IMR-90 (cell line): ENCODE measurements around the gene SCYGR1. TPM values are rescaled to one million over a fixed set of nuclear protein-coding genes. Genes with fewer than 3 reads are reported as not detected.

Experiments used
- ATAC-seq: fragments of 200-7000 bp; cut with Tn5 transposase; 2 replicates; pipeline ENCODE4 v1.9.1; 2020; ENCODE audit warnings: low read depth, mild to moderate bottlenecking, moderate library complexity
- BruUV-seq: library from RNA; stranded (reverse); fragments of 400-500 nt; replicated peaks from 2 replicates; lab custom pipeline; 2021; lab: Mats Ljungman, UMichigan
- CTCF ChIA-PET: fragments of 300-600 bp; formaldehyde crosslinking; extraction: SDS; loops from one replicate; lab custom pipeline; 2021; ENCODE audit warnings: antibody characterized with exemption; lab: Yijun Ruan, JAX
- POLR2A ChIA-PET: fragments of 300-600 bp; sonication (Branson Sonifier 250); formaldehyde crosslinking; loops from one replicate; lab custom pipeline; 2022; ENCODE audit warnings: antibody characterized with exemption; ENCODE audit not compliant: unreplicated experiment; lab: Charles Lee
- DNase-seq: peaks from one replicate; pipeline ENCODE4 v3.0.0; 2013
- H2AFZ ChIP-seq: replicated peaks from 2 replicates; pipeline ENCODE3; 2013; ENCODE audit warnings: low read length, mild to moderate bottlenecking; ENCODE audit not compliant: poor library complexity
- H2AK5ac ChIP-seq: 2 replicates; pipeline ENCODE4 v1.6.1; 2013; ENCODE audit warnings: low read depth, low read length, inconsistent platforms
- H2AK9ac ChIP-seq: replicated peaks from 2 replicates; pipeline ENCODE3; 2013; ENCODE audit warnings: mild to moderate bottlenecking, low read depth, low read length, moderate library complexity; ENCODE audit not compliant: poor library complexity
- H2BK120ac ChIP-seq: 2 replicates; pipeline ENCODE4 v1.6.1; 2013; ENCODE audit warnings: low read depth, low read length, inconsistent platforms
- H2BK15ac ChIP-seq: 3 replicates; pipeline ENCODE4 v1.6.1; 2013; ENCODE audit warnings: low read depth, low read length, inconsistent platforms
- H2BK20ac ChIP-seq: 2 replicates; pipeline ENCODE4 v1.6.1; 2013; ENCODE audit warnings: low read depth, mild to moderate bottlenecking, inconsistent platforms, low read length, moderate library complexity
- H2BK5ac ChIP-seq: 2 replicates; pipeline ENCODE4 v1.6.1; 2013; ENCODE audit warnings: mild to moderate bottlenecking, low read depth, low read length, inconsistent platforms; ENCODE audit not compliant: poor library complexity, severe bottlenecking
- H3K14ac ChIP-seq: replicated peaks from 2 replicates; pipeline ENCODE4 v1.6.1; 2013; ENCODE audit warnings: low read depth, low read length, inconsistent platforms
- H3K18ac ChIP-seq: 2 replicates; pipeline ENCODE4 v1.6.1; 2013; ENCODE audit warnings: low read depth, low read length, control low read depth
- H3K23ac ChIP-seq: 2 replicates; pipeline ENCODE4 v1.6.1; 2013; ENCODE audit warnings: low read depth, low read length, inconsistent platforms
- H3K27ac ChIP-seq: 2 replicates; pipeline ENCODE4 v1.5.1; 2013; ENCODE audit warnings: mild to moderate bottlenecking, control low read depth, low read length; ENCODE audit not compliant: insufficient read depth
- H3K27me3 ChIP-seq: 2 replicates; pipeline ENCODE4 v1.6.1; 2013; ENCODE audit warnings: low read length; ENCODE audit not compliant: control insufficient read depth, insufficient read depth
- H3K36me3 ChIP-seq: 2 replicates; pipeline ENCODE4 v1.6.1; 2013; ENCODE audit warnings: low read length, mixed read lengths; ENCODE audit not compliant: control insufficient read depth, insufficient read depth
- H3K4ac ChIP-seq: 2 replicates; pipeline ENCODE4 v1.6.1; 2013; ENCODE audit warnings: low read depth, low read length, inconsistent platforms
- H3K4me1 ChIP-seq: 2 replicates; pipeline ENCODE4 v1.6.1; 2013; ENCODE audit warnings: low read length, mixed read lengths; ENCODE audit not compliant: control insufficient read depth, insufficient read depth
- H3K4me2 ChIP-seq: 2 replicates; pipeline ENCODE4 v1.6.1; 2013; ENCODE audit warnings: low read depth, mild to moderate bottlenecking, control low read depth, low read length, moderate library complexity
- H3K4me3 ChIP-seq: 2 replicates; pipeline ENCODE4 v1.5.1; 2013; ENCODE audit warnings: low read depth, mild to moderate bottlenecking, control low read depth, low read length, moderate library complexity; ENCODE audit not compliant: insufficient read depth
- H3K56ac ChIP-seq: 2 replicates; pipeline ENCODE4 v1.6.1; 2013; ENCODE audit warnings: low read length, inconsistent platforms; ENCODE audit not compliant: insufficient read depth; ENCODE audit errors: extremely low read depth
- H3K79me1 ChIP-seq, 2 experiments: 2 replicates each; pipeline ENCODE4 v1.6.1; 2013; ENCODE audit warnings: low read length in 2 of 2, inconsistent platforms in 1 of 2, low read depth in 1 of 2
- H3K9ac ChIP-seq: 2 replicates; pipeline ENCODE4 v1.6.1; 2013; ENCODE audit warnings: low read depth, low read length, control low read depth
- H3K9me1 ChIP-seq: 2 replicates; pipeline ENCODE4 v1.6.1; 2013; ENCODE audit warnings: low read length, inconsistent platforms; ENCODE audit not compliant: insufficient read depth
- H3K9me3 ChIP-seq: 2 replicates; pipeline ENCODE4 v1.6.1; 2013; ENCODE audit warnings: low read length; ENCODE audit not compliant: control insufficient read depth, insufficient read depth
- H4K20me1 ChIP-seq: 2 replicates; pipeline ENCODE4 v1.6.1; 2013; ENCODE audit warnings: low read length, inconsistent platforms; ENCODE audit not compliant: insufficient read depth
- H4K5ac ChIP-seq: 2 replicates; pipeline ENCODE4 v1.6.1; 2013; ENCODE audit warnings: mild to moderate bottlenecking, low read depth, low read length, control low read depth
- H4K8ac ChIP-seq, 2 experiments: 2 replicates each; pipeline ENCODE4 v1.6.1; 2013; ENCODE audit warnings: low read depth in 2 of 2, low read length in 2 of 2, control low read depth in 1 of 2, inconsistent platforms in 1 of 2
- H4K91ac ChIP-seq: 2 replicates; pipeline ENCODE4 v1.6.1; 2013; ENCODE audit warnings: low read depth, low read length, inconsistent platforms; ENCODE audit not compliant: insufficient read depth
- BHLHE40 ChIP-seq: fragments of 150-350 bp; IDR thresholded peaks from 2 replicates; pipeline ENCODE4 v1.6.1; 2016; ENCODE audit warnings: mild to moderate bottlenecking, low read depth, low read length
- CHD1 ChIP-seq: IDR thresholded peaks from 2 replicates; pipeline ENCODE4 v1.6.1; 2012; ENCODE audit warnings: low read depth, low read length, improper control_type of control experiment
- ELK1 ChIP-seq: fragments of 150-350 bp; IDR thresholded peaks from 2 replicates; pipeline ENCODE4 v1.6.1; 2016; ENCODE audit warnings: low read depth, mild to moderate bottlenecking, low read length, moderate library complexity, borderline replicate concordance
- FOS ChIP-seq: fragments of 150-350 bp; IDR thresholded peaks from 2 replicates; pipeline ENCODE4 v1.6.1; 2016; ENCODE audit warnings: low read depth, low read length
- MAFK ChIP-seq: IDR thresholded peaks from 2 replicates; pipeline ENCODE4 v1.6.1; 2012; ENCODE audit warnings: low read depth, low read length, improper control_type of control experiment
- MAZ ChIP-seq: IDR thresholded peaks from 2 replicates; pipeline ENCODE4 v1.6.1; 2012; ENCODE audit warnings: low read depth, mild to moderate bottlenecking, low read length, improper control_type of control experiment, moderate library complexity, borderline replicate concordance
- MXI1 ChIP-seq: IDR thresholded peaks from 2 replicates; pipeline ENCODE4 v1.6.1; 2012; ENCODE audit warnings: low read depth, mild to moderate bottlenecking, low read length, moderate library complexity, borderline replicate concordance
- NFE2L2 ChIP-seq: fragments of 150-350 bp; IDR thresholded peaks from 2 replicates; pipeline ENCODE4 v1.6.1; 2016; ENCODE audit warnings: low read depth, mild to moderate bottlenecking, low read length
- POLR2A ChIP-seq: IDR thresholded peaks from 2 replicates; pipeline ENCODE4 v1.6.1; 2012; ENCODE audit warnings: mild to moderate bottlenecking, low read depth, low read length
- RAD21 ChIP-seq: IDR thresholded peaks from 2 replicates; pipeline ENCODE4 v1.6.1; 2012; ENCODE audit warnings: low read length, improper control_type of control experiment
- RCOR1 ChIP-seq: IDR thresholded peaks from 2 replicates; pipeline ENCODE4 v1.6.1; 2012; ENCODE audit warnings: mild to moderate bottlenecking, low read length, improper control_type of control experiment; ENCODE audit not compliant: insufficient replicate concordance
- RFX5 ChIP-seq: IDR thresholded peaks from 2 replicates; pipeline ENCODE4 v1.8.0; 2012; ENCODE audit warnings: low read depth, mild to moderate bottlenecking, low read length, moderate library complexity
- SMC3 ChIP-seq: fragments of 150-350 bp; IDR thresholded peaks from 2 replicates; pipeline ENCODE4 v1.6.1; 2016; ENCODE audit warnings: low read depth, mild to moderate bottlenecking, antibody characterized with exemption, low read length, moderate library complexity
- USF2 ChIP-seq: fragments of 150-350 bp; IDR thresholded peaks from 2 replicates; pipeline ENCODE4 v1.6.1; 2017; ENCODE audit warnings: mild to moderate bottlenecking, antibody characterized with exemption, low read length, low read depth
- WGBS, 2 experiments: methylation state at CpG; one replicate each; pipeline versions ENCODE4 v1.1.5 to v1.1.7; 2013; ENCODE audit warnings: missing lambda C conversion rate in 2 of 2; ENCODE audit not compliant: insufficient read length in 1 of 2; ENCODE audit errors: extremely low coverage in 2 of 2; 5-methylcytosine and 5-hydroxymethylcytosine counted together
- dilution Hi-C: fragments of 300-500 bp; cut with HindIII; formaldehyde crosslinking; loops from one replicate; pipeline ENCODE4 v1.14.3; 2018; ENCODE audit warnings: low sequenced_read_pairs; ENCODE audit not compliant: unreplicated experiment
- in situ Hi-C: fragments of 300-500 bp; cut with MboI; formaldehyde crosslinking; loops from 3 replicates; pipeline ENCODE4 v1.14.3; 2019; ENCODE audit warnings: low sequenced_read_pairs, inconsistent platforms, mixed read lengths
- intact Hi-C: fragments of 100-400 bp; cut with micrococcal nuclease; formaldehyde crosslinking; loops from 2 replicates; pipeline ENCODE4 v1.10.0; 2022
- polyA plus RNA-seq, 3 experiments: library from polyadenylated mRNA; depleted of rRNA; stranded (reverse); fragments of >200 nt; gene quantifications; 2 replicates each; pipeline ENCODE4 v1.2.3, GENCODE V29; 2012; ENCODE audit warnings: low replicate concordance in 1 of 3
- total RNA-seq: library from RNA; depleted of rRNA; stranded (reverse); fragments of >200 nt; gene quantifications from 2 replicates; pipeline ENCODE4 v1.2.3, GENCODE V29; 2012
- TF ChIP-seq, protein P1 (sequence below): conservative IDR thresholded peaks from 2 replicates; pipeline ENCODE4 v1.5.1; 2012; ENCODE audit warnings: mild to moderate bottlenecking, low read depth, low read length, improper control_type of control experiment

The SCYGR1 gene
- total and polyA plus RNA-seq, 2 of the 4 experiments (the other 2 are of a cell fraction): not detected

DNA sequence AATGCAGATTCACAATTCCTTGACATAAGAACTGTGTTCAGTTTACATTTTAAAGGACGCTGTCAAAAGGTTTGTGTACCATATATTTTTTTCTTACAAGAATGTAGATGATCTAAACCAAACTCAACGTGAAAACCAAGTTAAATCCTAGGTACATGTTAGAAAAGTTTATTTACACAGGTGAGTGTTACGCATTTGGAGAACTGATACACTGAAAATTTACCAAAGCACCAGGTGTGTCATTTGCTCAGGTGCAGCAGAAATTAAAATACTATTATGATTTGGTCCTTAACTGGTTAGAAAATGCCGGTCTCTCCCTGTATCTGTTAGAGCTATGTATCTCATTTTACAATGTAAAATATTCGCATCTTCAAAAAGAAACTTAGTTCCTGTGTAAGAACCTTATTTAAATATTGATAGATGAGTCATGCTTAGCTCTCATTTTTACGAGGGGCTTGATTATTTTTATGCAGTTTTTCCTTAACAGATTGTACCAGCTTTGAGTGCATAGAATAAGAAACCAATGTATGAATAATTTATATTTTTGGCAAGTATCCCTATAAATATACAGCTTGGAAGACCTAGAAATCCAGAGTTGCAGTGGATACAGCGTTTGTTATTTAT is 37.6 kb downstream of the SCYGR1 start:
- no peak overlapping the region for H3K14ac ChIP-seq
- in situ Hi-C loops: no loop called here
- H2AFZ ChIP-seq: no peak overlapping the region
- H2BK5ac ChIP-seq: no peak overlapping the region
- H3K9me1 ChIP-seq: no peaks in the 10 kb centered on the region
- H3K27ac ChIP-seq: no peak overlapping the region
- no peak overlapping the region for H3K23ac ChIP-seq
- no peak overlapping the region for H3K9ac ChIP-seq
- no peak overlapping the region for H3K4ac ChIP-seq
- H3K4me2 ChIP-seq: no peak overlapping the region
- H2BK15ac ChIP-seq: no peak overlapping the region
- H3K18ac ChIP-seq: no peak overlapping the region
- WGBS, 2 experiments: no CpG with 5 or more reads among the region's 7 CpGs
- H2BK20ac ChIP-seq: no peak overlapping the region
- no peak overlapping the region for H4K91ac ChIP-seq
- no peak overlapping the region for H4K8ac ChIP-seq
- dilution Hi-C loops: no loop called here
- H3K27me3 ChIP-seq: no peaks in the 10 kb centered on the region
- H3K56ac ChIP-seq: no peak overlapping the region
- intact Hi-C loops: no loop called here
- POLR2A ChIA-PET: interaction anchor here (0.7 kb wide), 1 partner anchor 17 kb away, joined by 3 read pairs; no protein-coding TSS in a partner anchor
- BruUV-seq: no TSS peak
- peaks cover 6% of the 10 kb centered on the region for H3K4me1 ChIP-seq
- DNase-seq (no peak), ATAC-seq (no peak)
- no peak overlapping the region for H2AK5ac ChIP-seq
- H2AK9ac ChIP-seq: no peak overlapping the region
- H3K4me3 ChIP-seq: no peak overlapping the region
- CTCF ChIA-PET: interaction anchor here (1.6 kb wide), 1 partner anchor 38 kb away, joined by 4 read pairs; the partner anchor contains the start of gene SCYGR1
- H2BK120ac ChIP-seq: no peak overlapping the region
- H4K20me1 ChIP-seq: no peaks in the 10 kb centered on the region
- no peak overlapping the region for H4K5ac ChIP-seq
- H3K79me1 ChIP-seq: peaks cover 0 to 5% of the 10 kb centered on the region in 2 experiments; a peak in 2 of 4 replicates
- H3K9me3 ChIP-seq: no peaks in the 10 kb centered on the region
- peaks cover 14% of the 10 kb centered on the region for H3K36me3 ChIP-seq
- no peak for TF ChIP-seq BHLHE40
- TF ChIP-seq SMC3: no peak
- TF ChIP-seq, protein P1, sequence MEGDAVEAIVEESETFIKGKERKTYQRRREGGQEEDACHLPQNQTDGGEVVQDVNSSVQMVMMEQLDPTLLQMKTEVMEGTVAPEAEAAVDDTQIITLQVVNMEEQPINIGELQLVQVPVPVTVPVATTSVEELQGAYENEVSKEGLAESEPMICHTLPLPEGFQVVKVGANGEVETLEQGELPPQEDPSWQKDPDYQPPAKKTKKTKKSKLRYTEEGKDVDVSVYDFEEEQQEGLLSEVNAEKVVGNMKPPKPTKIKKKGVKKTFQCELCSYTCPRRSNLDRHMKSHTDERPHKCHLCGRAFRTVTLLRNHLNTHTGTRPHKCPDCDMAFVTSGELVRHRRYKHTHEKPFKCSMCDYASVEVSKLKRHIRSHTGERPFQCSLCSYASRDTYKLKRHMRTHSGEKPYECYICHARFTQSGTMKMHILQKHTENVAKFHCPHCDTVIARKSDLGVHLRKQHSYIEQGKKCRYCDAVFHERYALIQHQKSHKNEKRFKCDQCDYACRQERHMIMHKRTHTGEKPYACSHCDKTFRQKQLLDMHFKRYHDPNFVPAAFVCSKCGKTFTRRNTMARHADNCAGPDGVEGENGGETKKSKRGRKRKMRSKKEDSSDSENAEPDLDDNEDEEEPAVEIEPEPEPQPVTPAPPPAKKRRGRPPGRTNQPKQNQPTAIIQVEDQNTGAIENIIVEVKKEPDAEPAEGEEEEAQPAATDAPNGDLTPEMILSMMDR: no peak
- TF ChIP-seq FOS: no peak
- TF ChIP-seq CHD1: no peak
- TF ChIP-seq MXI1: no peak
- no peak for TF ChIP-seq RCOR1
- TF ChIP-seq MAFK: no peak
- no peak for TF ChIP-seq RFX5
- no peak for TF ChIP-seq MAZ
- no peak for TF ChIP-seq RAD21
- no peak for TF ChIP-seq POLR2A
- TF ChIP-seq USF2: no peak
- no peak for TF ChIP-seq ELK1
- no peak for TF ChIP-seq NFE2L2
